Stimulated activated CD4-positive, alpha-beta T cell treated with anti-CD3 and anti-CD28 coated beads, TNF-alpha, amount 100 ng/mL, for 1 hour (primary cell): ENCODE results near the gene ARHGAP22.

Experiments used
- DNase-seq, 3 donors: peaks; one replicate each; pipeline ENCODE4 v3.0.0-alpha.2; 2020; ENCODE audit warnings: low read depth in 3 of 3, low spot score in 1 of 3

Gene ARHGAP22

DNA sequence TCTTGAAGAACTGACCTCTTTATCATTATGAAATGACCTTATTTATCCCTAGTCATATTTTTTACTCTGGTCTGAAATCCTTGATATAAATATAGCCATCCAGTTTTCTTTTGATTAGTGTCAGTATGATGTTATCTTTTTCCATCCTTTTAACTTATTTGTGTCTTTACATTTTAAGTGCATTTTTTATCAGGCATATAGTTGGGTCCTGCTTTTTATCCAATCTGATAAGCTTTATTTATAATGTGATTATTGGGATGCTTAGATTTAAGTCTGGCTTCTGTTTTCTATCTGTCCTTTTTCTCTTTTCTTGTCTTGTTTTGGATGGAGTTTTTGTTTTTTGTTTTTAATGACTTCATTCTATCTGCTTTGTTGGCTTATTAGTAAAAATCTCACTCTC is 119.2 kb downstream of the ARHGAP22 start:
- no peak for DNase-seq

DNA sequence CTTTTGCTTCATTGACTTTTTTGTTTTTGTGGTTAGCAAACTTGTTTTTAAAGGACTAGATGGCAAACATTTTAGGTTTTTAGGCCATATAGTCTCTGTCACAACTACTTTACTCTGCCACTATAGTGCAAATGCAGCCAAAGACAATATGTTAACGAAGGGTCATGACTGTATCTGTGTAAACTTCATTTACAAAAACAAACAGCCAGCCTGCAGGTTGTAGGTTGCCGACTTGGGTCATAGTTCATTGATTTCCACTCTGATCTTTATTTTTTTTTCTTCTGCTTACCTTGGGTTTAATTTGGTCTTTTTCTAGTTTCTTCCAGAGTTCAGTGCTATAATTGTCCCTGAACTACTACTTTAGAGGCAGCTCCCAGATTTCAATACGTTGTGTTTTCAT is 120.0 kb downstream of the ARHGAP22 start:
- DNase-seq, result no peak

- no peak for DNase-seq
These were observed 122.7 kb downstream of the ARHGAP22 start for GRCh38 chr10:48482207-48482606.

- no peak for DNase-seq
These were observed 123.5 kb downstream of the ARHGAP22 start for GRCh38 chr10:48481385-48481784.

- DNase-seq, result no peak
These were observed 124.2 kb downstream of the ARHGAP22 start for GRCh38 chr10:48480397-48481374.

GRCh38 chr10:48478980-48479811 is 125.7 kb downstream of the ARHGAP22 start:
- DNase-seq, result no peak

- DNase-seq, result no peak
These were observed 126.4 kb downstream of the ARHGAP22 start for GRCh38 chr10:48478469-48478868.

GRCh38 chr10:48477616-48478015 is 127.3 kb downstream of the ARHGAP22 start:
- no peak for DNase-seq

DNA sequence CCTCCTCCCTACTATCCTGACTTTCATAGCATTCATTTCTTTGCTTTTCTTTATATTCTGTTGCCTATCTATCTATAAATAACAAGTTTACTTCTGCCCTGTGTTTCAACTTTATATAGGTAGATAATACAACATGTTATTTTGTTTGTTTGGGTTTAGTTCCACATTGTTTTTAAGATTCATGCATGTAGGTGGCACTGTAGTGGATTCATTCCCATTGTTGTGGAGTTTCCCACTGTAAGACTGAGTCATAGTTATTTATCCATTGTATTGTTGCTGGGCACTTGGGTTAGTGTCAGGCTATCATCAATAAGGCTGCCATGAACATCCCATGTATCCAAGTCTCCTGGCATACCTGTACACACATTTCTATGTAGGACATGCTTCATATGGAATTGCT is 127.7 kb downstream of the ARHGAP22 start:
- DNase-seq, result no peak

DNA sequence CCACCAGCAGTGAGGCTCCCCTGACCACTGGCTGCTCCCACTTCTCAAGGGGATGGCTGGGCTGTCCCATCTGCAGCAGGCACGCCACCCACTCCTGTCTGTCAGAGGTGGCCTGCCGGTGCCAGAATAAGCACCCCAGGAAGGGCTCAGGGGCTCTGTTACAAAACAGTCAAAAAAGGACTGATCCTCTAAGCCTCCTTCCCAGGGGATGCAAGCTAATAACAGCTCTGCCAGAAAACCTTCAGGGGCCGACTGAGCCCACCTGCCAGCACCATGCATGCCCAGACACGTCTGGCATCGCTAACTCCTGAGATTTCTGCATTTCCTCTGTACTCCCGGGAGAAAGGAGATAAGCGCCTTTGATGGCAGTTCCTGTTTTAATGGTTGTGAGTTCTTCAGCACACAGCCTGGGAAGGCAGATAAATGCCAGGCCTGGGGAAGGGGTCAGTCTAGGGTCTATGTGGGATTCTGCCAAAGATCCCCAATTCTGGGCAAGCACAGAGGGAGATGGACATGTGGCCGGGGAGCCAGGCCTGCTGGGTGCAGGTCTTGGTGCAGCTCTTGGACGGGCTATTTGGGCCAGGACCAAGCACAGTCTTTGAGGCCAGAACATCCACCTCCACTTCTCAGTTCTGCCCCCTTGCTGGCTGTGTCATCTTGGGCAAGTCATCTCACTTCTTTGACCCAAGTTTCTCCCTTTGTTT is 128.4 kb downstream of the ARHGAP22 start:
- DNase-seq, result no peak

GRCh38 chr10:48475943-48476278 is 129.0 kb downstream of the ARHGAP22 start:
- DNase-seq, result no peak

GRCh38 chr10:48474765-48475365 is 130.0 kb downstream of the ARHGAP22 start:
- no peak for DNase-seq

GRCh38 chr10:48473704-48474103 is 131.2 kb downstream of the ARHGAP22 start:
- no peak for DNase-seq

- DNase-seq, result no peak
These were observed 132.3 kb downstream of the ARHGAP22 start for GRCh38 chr10:48472501-48473069.

- DNase-seq, result no peak
These were observed 133.7 kb downstream of the ARHGAP22 start for GRCh38 chr10:48470893-48471805.

- DNase-seq, result no peak
These were observed 134.6 kb downstream of the ARHGAP22 start for GRCh38 chr10:48470115-48470892.

GRCh38 chr10:48469516-48470020 is 135.3 kb downstream of the ARHGAP22 start:
- DNase-seq, result no peak

DNA sequence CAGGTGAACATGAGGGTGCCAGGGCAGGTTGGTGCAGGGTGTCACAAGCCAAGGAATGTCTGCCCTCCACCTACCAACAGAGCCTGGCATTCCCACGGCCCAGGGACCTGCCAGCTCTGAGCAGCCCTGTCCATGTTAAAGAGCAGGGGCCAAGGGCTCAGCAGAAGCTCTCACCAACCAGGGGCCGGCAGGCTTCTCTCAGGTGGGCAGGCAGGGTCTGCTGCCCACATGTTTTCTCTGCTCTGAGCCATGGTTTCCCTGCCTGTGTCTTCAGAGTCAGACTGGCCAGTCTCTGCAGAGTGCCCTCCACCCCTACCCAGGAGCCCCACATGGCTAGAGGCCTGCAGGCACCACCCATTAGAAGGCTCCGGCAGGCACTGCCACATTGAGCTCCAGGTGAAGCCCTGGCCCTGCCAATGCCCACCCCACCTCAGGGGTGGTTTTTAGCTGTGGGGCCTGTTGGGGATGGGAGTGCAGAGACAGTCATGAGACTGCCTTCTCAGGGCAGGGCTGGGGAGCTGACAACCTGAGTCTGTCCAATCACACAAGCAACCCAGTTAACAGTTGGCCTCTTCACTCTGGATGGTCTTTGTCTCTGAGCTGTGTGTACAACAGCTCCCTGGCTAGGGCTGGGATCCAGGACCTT is 135.9 kb downstream of the ARHGAP22 start:
- no peak for DNase-seq
